ENCODE measurements around the gene SH3GL1. TPM values are rescaled to one million over a fixed set of nuclear protein-coding genes. Genes with fewer than 3 reads are reported as not detected.

The SH3GL1 gene
- polyA plus RNA-seq, 1 of the 3 experiments (the other 2 are of a cell fraction), result 82.8 TPM

GRCh38 chr19:4443188-4443587, 42.8 kb upstream of the SH3GL1 start:
- TF ChIP-seq REST (IDR thresholded peaks at IDR 0.05; ENCODE audit: low read depth, low read length) (no peak), MXI1 (IDR thresholded peaks at IDR 0.05; ENCODE audit: low read depth, low read length) (no peak), FOSL2 (IDR thresholded peaks at IDR 0.05; ENCODE audit: borderline replicate concordance, low read depth) (no peak), ZBTB33 (IDR thresholded peaks at IDR 0.05; ENCODE audit: borderline replicate concordance, low read depth) (no peak), GATA2 (CRISPR knock-in tag; IDR thresholded peaks at IDR 0.05) (no peak), YY1 (IDR thresholded peaks at IDR 0.05; ENCODE audit: low read depth) (no peak), TCF12 (IDR thresholded peaks at IDR 0.05) (no peak), NRF1 (IDR thresholded peaks at IDR 0.05; ENCODE audit: low read depth, low read length) (no peak), CHD2 (IDR thresholded peaks at IDR 0.05; ENCODE audit: low read length, partially characterized antibody) (no peak), FOXM1 (IDR thresholded peaks at IDR 0.05; ENCODE audit: low read depth) (no peak), TAF1 (IDR thresholded peaks at IDR 0.05; ENCODE audit: borderline replicate concordance, low read depth, low read length) (no peak), USF1 (IDR thresholded peaks at IDR 0.05; ENCODE audit: borderline replicate concordance, low read depth) (no peak), EP300 (IDR thresholded peaks at IDR 0.05; ENCODE audit: borderline replicate concordance in 1 of 2, low read depth in 1 of 2, low read length in 1 of 2) (no peak)
- H3K79me2 ChIP-seq (ENCODE audit: insufficient read depth), result no peaks in the 10 kb centered on the region; the same call in 1 of the 2 replicates
- peaks cover 0 to 42% of the 10 kb centered on the region in 2 experiments for H3K36me3 ChIP-seq (replicated peaks in 1 of 2; ENCODE audit: control insufficient read depth in 1 of 2, insufficient read depth in 2 of 2, low read length in 1 of 2)
- H3F3A ChIP-seq (replicated peaks; ENCODE audit: insufficient read depth), result no peaks in the 10 kb centered on the region
- no peaks in the 10 kb centered on the region for H3K9me3 ChIP-seq
- no peaks in the 10 kb centered on the region for H3K9me2 ChIP-seq
- no peaks in the 10 kb centered on the region for H3K27me3 ChIP-seq (ENCODE audit: insufficient read depth)
- H3K4me2 ChIP-seq, result no peak overlapping the region
- H3K4me1 ChIP-seq (ENCODE audit: control insufficient read depth in 1 of 2, insufficient read depth in 2 of 2, low read depth in 1 of 2, low read length in 1 of 2), result no peaks in the 10 kb centered on the region
- no peak overlapping the region for H3K27ac ChIP-seq (ENCODE audit: low read depth in 2 of 2, low read length in 1 of 2)
- H3K9ac ChIP-seq, result no peak overlapping the region
- no peak for DNase-seq
- no peak overlapping the region for H3K4me3 ChIP-seq (ENCODE audit: low read depth in 2 of 2, low read length in 1 of 2)
- no peak overlapping the region for H2AFZ ChIP-seq (ENCODE audit: low read depth)
- WGBS (ENCODE audit: low lambda C conversion rate), result 97% methylated on average over 15 of the region's 15 CpGs
- POLR2A ChIA-PET, result interaction anchor here (1.4 kb wide), 1 partner anchor 13 kb away, joined by 6 read pairs; no protein-coding TSS in a partner anchor
- CTCF ChIA-PET, result interaction anchor here (1.1 to 1.3 kb wide), 2 partner anchors 17 to 43 kb away, joined by 3 to 5 read pairs; partner anchors contain the start of gene SH3GL1
- no peaks in the 10 kb centered on the region for H4K20me1 ChIP-seq (ENCODE audit: insufficient read depth)
